Lower leg skin (tissue), 3 donors: Measurements from ENCODE around the gene ARID1B.

ENCODE experiments used
- CTCF ChIP-seq, 3 donors: fragments of 450-650 bp; IDR thresholded peaks; one replicate each; pipeline ENCODE4 v1.5.1; 2016; ENCODE audit warnings: antibody characterized with exemption in 3 of 3, mild to moderate bottlenecking in 3 of 3, moderate library complexity in 2 of 3
- POLR2A ChIP-seq, 2 donors: fragments of 450-650 bp; IDR thresholded peaks; one replicate each; pipeline ENCODE4 v1.6.1; 2016 to 2017; ENCODE audit warnings: antibody characterized with exemption in 2 of 2, mild to moderate bottlenecking in 1 of 2, moderate library complexity in 1 of 2

GRCh38 chr6:156830126-156830525, 52.9 kb downstream of the ARID1B start:
- TF ChIP-seq POLR2A (IDR thresholded peaks at IDR 0.05) (no peak), CTCF (IDR thresholded peaks at IDR 0.05) (no peak)
